Hematopoietic multipotent progenitor cell treated with erythropoietin and hydrocortisone succinate and interleukin-3 and kit ligand, for 17 days (in vitro differentiated cells): ENCODE results near the gene FSD2.

Experiments used
- DNase-seq: peaks from one replicate; pipeline ENCODE4 v3.0.0-alpha.2; 2015; ENCODE audit warnings: low spot score

FSD2 gene, protein sequence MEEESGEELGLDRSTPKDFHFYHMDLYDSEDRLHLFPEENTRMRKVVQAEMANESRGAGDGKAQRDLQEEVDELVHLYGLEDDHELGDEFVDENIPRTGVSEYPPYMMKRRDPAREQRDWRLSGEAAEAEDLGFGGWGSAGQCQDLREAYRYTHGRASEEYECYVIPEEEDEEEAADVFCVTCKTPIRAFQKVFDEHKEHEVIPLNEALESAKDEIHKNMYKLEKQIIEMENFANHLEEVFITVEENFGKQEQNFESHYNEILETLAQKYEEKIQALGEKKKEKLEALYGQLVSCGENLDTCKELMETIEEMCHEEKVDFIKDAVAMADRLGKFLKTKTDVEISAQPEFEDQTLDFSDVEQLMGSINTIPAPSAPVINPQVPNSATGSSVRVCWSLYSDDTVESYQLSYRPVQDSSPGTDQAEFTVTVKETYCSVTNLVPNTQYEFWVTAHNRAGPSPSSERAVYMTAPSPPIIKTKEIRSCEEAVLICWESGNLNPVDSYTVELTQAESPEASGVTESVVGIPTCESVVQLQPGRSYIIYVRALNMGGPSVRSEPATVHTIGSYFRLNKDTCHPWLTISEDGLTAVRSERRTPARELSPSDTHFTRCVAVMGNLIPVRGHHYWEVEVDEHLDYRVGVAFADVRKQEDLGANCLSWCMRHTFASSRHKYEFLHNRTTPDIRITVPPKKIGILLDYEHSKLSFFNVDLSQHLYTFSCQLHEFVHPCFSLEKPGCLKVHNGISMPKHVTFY

DNA sequence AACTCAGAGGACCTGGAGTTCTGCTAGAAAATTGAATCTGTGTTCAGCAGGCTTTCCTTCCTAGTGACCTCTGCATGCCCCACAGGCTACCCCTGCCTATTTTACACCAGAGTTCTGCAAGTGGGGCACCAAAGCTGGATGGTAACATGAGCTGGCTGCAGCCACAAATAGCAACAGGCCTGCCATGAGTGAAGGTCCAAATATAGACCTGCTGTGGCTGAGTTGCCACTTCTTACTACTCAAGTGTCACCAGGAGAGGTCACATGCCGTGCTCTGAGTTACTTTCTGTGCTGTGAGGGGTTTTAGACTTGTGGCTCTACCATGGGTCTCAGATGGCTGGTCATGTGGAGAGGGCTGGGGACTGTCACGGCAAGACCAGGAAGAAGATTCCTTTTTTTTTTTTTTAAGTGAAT, at the start of gene FSD2:
Gene FSD2, minus strand, starts transcription at position 76 of the 413 bp plus-strand sequence. CDS start 18,679 bp downstream, outside the sequence.
- no peak for DNase-seq

DNA sequence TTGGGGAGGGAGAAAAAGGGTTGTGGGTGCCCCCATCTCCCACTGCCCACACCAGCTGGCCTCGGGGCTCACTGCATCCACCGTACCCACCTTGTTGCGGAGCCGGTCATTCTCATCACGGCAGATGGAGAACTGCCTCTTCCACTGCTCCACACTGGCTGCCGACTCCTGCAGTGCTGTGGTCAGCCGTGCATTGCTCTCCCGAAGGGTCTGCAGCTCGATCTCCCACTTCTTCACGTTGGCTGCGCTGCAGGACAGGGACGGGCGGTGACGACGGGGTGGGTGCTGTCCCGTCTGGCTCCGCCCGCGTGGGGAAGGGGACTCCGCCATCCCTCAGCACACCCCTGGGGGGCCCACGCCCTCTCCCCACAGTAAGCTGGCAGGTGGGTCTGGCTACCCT, 48.7 kb upstream of the FSD2 start:
- DNase-seq: no peak

DNA sequence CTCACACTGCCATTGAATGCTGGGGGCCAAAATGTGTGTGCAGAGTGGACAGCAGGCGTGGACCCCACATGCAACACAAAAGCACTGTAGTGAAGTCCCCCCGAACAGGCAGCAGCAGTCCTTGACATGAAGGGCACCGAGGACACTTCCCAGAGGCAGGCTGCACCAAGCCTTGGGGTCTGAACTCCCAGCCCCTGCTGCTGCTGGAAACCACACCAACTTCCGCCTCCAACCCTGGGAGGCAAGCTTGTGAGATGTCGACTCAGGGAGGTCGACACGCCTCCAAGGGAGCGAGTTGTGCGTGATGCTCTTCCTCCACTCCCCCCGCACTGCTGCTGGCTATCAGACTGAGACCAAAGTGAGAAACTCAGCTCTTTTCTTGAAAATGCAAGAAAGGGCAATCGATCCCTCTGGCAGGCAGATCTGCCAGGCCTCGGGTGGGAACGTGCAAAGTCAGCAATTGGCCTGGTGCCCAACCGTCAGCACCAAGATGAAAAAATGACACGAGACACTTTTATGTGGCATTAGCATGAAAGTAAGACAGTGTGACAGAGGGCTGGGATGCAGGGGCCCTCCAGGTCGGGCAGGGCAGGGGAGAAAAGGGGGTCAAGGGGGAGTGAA, 47.2 kb upstream of the FSD2 start:
- DNase-seq: peak; percentile 88

DNA sequence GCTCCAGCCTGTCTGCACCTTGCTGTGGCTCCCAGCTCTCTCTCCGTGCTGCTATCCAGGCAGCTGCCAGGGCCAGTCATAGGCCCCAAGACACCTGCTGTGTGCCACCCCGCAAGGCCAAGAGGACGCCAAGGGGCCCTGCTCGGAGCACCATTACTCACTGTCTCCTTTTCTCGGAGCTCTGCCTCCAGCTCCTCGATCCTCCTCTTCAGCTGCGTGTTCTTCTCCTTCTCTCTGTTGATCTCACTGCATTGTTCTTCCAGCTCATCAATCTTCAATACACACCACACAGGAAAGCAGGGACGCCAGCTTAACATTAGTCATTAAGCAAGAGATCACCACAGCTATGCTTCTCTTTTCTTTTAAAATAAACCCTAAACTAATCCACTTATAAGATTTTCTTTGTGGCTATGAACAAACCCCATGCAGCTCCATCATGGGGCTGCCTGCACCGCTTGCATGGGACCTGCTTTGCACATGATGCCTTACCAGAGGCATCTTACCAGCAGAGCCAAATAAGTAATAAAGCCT, 46.2 kb upstream of the FSD2 start:
- DNase-seq: no peak

DNA sequence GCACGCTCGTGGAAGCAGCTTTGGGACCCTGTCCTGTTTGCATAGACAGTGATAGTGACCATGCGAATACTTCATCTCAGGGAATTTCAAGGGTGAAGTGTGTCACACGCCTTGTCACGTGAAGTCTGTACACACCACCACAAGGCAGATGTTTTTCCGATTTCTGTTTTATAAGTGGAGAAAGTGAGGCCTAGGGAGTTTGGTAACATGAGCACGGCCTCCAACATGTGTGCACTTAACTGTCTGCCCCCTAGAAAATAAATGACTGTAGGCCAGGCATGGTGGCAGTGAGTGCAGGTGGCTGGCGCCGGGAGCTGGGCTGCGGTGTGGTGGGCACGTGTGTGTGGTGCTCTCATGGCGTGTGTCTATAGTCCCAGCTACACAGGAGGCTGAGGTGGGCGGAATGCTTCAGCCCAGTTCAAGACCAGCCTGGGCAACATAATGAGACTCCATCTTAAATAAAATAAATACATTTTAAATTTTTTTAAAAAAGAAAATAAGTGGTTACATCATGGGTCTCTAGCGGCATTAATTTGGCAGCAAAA, 45.5 kb upstream of the FSD2 start:
- DNase-seq: no peak

DNA sequence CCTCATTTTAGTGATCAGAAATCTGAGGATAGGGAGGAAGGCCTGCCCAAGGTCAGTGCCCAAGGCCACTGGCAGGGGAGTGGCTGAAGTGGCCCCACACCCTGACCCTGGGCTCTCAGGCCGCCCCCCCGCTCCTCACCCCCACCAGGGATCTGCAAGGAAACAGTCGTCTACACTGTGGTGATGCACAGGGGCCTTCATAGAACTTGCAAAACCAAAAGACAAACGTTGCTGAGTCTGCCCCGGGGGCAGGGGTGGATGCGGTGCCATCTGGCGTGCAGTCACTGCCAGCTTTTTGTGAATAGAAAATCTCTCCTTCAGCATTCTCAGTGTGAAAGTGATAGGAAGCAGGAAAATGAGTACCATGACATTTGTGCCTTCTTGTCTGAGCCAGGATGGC, 44.9 kb upstream of the FSD2 start:
- no peak for DNase-seq

DNA sequence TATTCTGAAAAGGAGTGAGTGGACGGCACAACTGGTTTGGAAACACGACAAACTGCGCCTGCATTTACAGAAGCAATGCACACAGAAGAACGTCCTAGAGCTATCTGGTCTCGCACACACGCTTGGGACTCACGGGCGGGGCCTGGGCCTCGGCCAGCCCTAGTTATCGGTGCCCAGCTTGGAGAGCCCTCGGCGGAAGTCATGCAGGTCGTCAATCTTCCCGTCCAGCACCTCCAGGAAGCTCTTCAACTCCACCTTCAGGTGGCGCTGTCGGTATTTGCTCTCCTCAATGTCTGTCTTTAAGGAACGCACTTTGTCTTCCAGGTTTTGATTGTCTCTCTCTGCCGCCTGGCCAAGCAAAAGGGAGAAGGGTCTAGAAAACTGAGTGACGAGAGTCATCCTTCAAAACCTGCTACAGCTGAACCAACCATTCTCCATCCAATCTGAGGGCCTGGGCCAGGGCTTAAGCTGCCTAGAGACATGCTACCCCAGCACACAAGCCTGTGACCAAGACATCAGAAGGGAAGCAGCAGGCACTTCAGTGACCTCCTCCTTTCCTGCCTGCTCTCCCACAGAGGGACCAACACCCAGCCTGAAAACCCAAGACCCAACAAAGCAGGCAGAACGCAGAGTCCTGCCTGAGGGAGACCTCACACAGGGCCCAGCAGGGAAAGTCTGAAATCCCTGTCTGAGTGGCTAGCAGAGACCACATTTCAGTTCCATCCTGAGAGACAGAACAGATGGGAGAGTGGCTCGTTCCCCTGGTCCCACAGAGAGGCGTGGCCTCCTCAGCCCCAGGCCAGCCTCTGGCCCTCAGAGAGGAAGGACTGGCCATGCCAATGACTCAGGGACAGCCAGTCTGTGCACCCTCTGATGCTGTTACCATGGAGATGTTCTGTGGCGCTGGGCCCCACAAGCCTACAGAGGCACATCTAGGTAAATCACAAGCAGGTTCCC, 44.0 kb upstream of the FSD2 start:
- DNase-seq: peak; percentile 98

DNA sequence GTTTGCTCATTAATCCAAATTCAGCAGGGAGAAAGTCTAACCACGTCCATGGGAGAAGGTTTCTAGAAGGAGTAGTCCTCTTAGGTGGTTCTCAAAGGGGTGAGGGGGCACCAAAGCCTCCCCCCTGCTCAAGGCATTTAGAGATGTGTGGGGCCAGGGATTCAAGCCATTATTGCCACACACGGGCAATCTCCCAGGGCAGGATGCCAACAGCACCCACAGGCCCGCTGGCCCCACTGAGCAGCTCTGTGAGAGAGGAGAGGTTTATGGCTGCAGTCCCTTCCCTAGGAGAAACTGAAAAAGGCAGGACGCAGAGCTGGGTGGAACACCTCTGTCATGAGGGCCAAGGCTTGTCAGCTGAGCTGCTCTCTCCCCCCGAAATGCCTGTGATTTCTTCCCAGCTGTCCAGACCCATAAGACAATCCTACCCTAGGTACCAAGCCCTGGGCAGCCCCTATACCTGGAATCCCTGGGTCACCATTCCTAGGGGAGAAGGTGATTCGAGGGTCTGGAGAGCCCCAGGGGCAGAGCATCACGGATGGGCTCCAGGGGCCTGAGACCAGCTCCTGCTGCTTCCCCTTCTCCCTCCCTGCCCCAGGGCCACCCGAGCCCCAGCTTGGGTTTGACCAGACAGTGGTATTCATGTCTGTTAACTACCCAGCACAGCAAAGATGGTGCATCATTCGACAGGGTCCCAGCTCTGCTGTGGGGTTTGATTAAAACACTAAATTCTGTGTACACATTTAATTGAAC, 42.5 kb upstream of the FSD2 start:
- DNase-seq: peak; percentile 57

DNA sequence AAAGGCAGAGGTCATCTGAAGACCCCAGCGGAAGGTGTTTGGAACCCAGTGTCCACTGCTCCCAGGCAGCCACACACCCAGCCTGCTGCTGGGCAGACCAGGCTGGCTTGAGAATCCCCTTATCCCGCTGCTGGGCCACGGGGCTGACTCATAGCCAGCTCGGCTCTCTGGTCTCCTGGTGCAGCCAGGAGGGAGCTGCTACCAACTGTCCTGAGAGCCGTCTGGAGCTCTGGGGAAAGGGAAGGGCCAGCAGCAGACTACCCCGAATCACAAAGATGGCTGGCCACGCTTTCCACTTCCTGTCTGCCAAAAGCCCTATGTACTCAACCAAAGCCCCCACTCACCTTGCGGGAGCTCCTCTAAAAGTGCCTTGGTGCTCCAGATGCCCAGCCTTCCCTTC, 41.8 kb upstream of the FSD2 start:
- no peak for DNase-seq

DNA sequence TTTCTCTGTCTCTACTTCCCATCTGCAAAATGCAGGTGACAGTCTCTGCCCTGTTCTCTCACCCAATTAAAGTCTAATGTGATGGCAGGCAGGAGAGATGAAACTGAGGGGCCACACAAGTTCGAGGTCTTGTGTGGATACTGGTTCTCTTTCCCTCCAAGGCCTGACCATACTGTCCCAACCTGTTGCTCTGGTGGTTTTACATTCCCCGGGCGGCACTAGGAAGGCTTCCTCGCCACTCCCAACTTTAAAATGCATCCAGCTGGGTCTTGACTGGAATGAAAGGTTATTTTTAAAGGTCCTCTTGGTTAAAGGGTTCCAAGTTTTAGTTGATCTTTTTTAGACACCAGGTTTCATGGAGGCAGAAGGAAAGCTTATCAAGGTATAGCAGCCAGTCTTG, 40.8 kb upstream of the FSD2 start:
- DNase-seq: peak; percentile 17

DNA sequence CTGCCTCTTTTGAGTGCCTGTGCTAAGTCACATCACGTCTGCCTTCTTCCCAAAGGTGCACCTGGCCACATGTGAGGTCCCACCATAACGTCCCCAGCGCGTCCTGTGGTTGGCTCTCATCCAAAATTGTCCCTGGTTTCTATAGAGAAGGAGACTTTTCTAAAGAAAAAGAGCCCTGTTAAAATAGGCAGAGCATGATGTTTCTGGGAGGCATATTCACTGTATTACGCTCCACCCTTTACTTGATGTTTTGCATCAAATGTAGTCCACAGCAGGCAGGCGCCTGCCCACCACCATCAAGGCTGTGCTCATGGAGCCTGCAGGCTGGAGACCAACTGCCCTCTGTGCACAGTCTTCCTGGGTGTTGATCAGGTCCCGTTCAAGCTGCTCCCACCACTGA, 39.8 kb upstream of the FSD2 start:
- DNase-seq: no peak

DNA sequence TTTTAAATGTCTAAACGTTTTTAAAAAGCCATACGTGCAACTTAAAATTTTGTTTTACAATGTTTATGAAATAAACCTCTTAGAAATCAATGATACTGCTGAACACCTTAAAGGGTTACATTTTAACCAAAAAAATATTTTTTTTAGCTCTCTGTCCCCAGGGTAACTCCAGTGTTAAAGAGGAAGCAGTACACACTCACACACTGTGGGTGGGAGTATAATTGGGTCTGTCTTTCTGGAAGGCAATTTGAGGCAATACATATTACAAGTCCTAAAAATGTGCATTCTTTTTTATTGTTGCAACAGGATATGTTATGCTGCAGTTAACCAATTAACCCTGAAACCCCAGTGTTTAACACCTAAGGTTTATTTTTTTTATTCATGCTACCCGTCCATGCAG, 37.7 kb upstream of the FSD2 start:
- DNase-seq: no peak

DNA sequence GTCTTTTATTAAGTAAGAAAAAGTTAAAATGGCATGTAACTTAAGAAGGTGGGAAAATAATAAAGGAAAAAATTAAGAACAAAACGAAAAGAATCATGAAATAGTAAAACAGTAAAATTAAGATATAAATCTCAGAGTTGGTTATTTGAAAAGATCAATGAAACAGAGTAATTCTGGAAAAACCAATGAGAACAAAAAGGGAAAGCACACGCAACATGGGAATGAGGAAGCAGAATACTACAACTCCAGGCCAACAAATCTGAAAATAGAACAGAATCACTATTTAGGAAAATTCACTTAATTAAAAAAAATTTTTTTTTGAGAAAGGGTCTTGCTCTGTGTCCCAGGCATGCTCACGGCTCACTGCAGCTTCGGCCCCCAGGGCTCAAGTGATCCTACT, 34.3 kb upstream of the FSD2 start:
- DNase-seq: no peak

DNA sequence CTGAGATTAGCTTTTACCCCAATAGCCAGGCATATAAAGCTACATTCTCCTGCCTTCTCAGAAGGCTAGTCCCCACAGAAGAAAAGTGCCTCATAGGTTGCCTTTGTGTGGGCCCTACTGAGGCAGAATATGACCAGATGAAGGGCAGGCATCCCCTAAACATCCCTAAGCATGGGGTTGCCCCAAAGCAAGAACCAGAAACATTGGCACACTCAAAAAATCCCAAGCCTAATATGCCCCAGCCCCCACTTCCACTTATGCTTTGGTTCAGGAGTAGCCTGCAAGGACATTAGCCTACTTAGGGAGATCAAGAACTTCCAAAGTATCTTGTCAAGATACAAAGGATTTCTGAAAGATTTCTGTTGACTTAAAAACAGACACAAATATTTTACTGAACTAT, 33.3 kb upstream of the FSD2 start:
- no peak for DNase-seq

DNA sequence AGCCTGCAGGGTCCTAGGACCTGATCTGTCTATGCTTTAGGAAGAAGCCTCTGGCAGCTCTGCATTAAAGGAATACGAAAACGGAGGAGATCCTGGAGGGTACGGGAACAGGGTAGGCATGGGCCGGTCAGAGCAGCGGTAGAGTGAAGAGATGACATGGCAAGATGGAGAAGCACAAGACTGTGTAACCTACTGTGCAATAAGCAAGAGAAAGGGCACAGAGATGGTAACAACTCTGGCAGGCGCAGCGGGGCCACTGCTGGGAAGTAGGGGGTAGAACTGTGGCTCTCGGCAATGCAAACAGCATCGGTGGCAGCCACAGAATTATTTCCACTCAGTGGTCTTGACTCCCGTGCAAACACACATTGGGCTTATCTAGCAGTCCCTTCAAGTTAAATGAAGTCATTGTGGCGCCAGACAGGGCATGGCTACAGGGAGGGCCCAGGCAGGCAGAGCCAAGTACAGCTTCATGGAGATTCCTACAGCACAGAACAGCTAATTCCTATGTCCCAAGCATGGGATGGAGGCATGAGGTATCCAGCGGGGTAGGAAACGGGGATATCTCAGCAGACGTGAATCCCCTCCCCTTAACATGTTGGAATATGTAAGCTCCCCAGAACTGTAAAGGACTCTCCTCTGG, 32.3 kb upstream of the FSD2 start:
- DNase-seq: no peak

DNA sequence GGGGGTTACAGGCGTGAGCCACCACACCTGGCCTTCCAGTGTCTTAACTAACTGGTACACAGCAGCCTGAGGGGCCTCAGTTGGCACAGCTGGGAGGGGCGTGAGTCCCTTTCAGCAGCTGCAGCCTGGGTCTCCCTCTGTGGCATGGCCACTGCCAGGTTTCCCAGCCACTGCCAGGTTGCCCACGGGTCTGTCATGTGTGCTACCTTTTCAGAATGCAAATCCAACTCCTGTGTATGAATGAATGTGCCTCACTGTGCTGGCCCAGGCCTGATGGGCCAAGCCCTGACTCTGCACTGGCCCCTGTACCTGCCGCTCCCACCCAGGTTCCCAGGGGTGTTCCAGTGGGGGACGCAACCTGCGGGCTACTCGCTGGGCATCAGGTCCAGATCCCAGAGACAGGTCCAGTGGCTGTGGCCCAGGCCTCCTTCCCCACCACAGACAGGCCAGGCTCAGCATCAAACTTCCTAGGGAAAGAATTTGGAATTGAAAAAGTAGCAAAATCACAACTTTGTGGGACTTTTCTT, 29.6 kb upstream of the FSD2 start:
- no peak for DNase-seq

DNA sequence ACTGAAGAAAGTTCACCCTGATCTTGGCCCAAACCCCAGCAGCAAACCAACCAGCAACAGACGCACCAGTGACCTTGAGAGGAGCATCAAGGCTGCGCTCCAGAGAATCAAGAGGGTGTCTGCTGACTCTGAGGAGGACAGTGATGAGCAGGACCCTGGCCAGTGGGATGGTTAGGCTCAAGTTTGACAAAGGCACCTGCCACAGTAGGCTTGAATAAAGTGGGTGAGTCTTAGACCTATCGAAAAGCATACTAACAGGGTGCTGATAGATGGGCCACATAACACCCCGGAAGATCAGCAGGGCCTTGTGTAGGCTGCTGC, 27.5 kb upstream of the FSD2 start:
- DNase-seq: no peak

DNA sequence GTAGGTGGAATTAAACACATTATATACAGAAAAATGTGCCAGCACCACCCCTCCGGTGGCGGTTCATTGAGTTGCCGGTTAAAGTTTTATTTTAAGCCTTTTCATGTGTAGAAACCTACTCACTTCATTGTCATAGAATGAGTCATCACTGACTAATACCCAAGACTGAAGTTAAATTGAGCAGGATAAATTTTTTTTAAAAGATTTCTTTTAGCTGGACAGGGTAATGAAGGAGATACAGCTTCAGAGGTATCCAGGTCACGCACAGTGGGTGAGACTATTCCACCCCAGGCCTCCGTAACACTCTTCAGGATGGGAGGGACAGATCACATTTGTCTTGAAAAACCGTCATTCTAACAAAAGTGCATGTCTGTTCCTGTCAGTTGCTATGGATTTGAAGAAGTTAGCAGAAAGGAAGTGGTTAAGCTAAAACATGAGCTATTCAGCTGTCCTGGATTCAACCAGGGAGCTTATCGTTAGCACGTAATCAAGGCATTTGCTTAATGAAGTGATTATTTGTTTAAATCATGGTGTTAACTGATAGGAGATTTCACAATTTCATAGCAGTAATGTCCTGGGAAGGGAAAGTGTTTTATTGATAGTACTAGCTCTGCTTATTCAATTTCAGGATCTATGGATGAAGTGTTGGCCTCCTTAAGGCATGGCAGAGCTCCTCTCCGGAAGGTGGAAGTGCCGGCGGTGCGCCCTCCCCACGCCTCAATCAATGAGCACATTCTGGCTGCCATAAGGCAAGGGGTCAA, 26.9 kb upstream of the FSD2 start:
- DNase-seq: no peak

DNA sequence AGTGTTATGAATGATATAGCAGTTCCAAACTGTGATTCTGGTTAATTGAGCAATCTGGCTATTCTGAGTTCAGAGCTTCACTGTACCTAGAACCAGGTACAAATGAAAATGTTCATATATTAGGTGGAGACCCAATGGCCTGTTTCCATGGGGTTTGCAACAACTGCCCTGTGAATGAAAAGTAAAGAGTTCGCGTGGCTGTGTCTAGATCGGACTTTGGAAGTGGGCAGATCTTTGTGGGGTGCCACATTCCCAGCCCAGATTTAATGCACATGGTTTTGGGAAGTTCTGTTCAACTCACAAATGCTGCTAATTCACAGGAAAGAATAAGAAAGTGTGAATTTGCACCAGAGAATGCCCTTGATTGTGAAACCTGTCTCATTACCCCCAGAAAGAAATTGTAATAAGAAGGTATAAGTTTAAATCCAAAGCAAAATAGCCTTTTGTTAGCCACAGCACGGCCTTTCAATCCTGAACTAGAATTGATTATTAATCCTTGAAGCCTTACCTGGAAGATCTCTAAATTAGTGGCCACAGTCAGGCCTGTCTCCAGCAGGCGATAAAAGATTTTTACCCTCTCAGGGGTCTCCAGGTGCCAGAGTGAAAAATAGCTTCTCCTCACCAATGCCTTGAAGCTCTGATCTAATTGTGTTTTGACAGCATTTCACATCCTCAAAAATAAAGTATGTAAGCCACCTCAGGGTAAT, 26.2 kb upstream of the FSD2 start:
- DNase-seq: no peak
